HG03378 (cell line): ENCODE results near the gene FXYD5.
"Not testable (repeated sequence)": the region's sequence is repeated elsewhere in the genome, so short reads cannot be mapped to it uniquely, and the experiment has no call there.

Experiments
- ATAC-seq: cut with Tn5 transposase; IDR thresholded peaks from one replicate; pipeline ENCODE4 v1.9.1; 2021; ENCODE audit warnings: mild to moderate bottlenecking, moderate library complexity; ENCODE audit not compliant: unreplicated experiment

FXYD5 gene

DNA sequence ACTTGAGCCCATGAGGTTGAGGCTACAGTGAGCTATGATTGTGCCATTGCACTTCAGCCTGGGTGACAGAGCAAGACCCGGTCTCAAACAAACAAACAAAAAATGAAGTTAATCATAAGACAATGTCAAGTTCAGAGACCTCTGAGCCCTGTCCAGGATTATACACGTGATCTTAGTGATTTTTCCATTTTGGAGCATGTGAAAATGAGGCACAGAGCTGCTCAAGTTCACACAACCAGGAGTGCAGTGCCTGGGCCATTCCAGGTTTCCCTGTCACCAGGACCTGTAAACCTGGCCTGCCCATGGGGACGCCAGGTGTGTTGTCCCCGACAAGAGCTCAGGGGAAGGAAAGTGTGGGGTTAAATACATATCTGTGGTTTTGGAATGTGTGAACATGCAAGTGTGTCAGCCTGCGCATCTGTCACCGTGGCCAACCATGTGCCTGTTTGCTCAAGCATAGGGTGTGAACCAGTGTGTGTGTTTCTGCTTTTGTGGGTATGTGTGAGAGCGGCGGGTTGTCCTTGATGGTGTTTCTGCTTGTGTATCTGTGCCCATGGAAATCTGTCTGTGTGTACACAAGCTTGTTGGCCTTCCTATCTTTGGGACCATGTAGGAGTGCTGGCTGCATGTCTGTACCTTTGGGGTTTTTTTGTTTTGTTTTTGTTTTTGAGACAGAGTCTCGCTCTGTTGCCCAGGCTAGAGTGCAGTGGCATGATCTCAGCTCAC is 17.4 kb upstream of the FXYD5 start:
- ATAC-seq, result no peak

GRCh38 chr19:35138305-35138892 is 16.1 kb upstream of the FXYD5 start, which contains the start of gene FXYD1:
FXYD1 (plus strand) TSS chr19:35138824; CDS start chr19:35140080, 1,256 bp downstream.
- no peak for ATAC-seq

DNA sequence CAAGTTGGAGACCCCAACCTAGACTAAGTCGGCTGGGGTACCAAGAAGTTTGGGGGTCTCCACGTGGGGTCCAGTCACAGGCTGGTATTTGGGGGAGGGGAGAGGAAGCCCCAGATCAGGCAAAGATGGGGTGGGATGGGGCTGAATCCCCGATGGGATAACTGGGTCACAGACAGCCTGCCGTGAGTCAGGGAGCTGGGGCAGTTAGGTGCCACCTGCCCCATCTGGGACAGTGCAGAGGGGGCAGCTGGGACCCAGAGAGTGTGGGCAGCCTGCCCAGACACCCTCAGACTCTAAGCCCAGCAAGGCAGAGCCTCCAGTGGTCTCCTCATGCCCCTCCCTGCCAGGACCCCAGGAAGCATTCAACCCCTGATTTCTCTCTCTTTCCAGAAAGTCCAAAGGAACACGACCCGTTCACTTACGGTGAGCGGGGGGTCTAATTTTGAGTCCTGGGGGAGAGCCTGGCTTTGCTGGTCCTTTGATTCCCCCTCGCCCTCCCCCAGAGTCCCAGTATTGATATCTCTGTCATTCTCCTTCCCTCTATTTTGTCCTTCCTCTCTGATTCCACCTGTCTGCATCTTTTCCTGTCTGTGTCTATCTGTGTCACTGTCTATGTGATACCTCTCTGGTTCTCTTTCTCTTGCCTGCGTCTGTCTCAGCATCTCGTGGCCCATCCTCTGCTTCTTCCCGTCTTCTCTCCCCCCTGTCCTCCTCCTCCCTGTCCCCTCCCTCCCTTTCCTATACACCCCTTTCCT is 14.2 kb upstream of the FXYD5 start:
- ATAC-seq, result no peak

GRCh38 chr19:35140962-35141836 is 13.3 kb upstream of the FXYD5 start:
- no peak for ATAC-seq

- no peak for ATAC-seq
Observed at GRCh38 chr19:35141837-35142605, 12.5 kb upstream of the FXYD5 start.

DNA sequence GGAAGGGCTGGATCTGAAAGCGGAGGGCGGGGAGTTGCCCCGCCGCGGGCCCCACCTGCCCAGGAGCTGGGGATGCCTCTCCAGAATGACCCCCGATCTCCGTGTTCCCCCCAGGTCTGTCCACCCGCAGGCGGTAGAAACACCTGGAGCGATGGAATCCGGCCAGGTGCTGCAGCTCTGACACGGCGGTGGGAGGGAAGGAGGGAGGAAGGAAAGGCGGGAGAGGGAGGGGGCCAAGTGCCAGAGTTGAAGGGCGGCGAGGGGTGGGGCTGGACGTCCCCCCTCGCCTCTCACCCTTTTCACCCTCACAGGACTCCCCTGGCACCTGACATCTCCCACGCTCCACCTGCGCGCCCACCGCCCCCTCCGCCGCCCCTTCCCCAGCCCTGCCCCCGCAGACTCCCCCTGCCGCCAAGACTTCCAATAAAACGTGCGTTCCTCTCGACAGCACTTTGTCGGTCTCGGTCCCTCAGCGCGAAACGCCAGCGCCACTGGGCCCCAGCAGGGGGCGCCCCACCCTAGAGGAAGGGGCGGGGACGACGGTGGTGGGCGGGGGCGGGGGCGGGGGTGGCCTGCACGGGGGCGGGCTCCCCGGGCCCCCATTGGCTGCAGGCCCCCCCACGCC is 11.8 kb upstream of the FXYD5 start:
- no peak for ATAC-seq

GRCh38 chr19:35143231-35143715 is 11.3 kb upstream of the FXYD5 start, which contains the start of gene FXYD7:
FXYD7 (plus strand) TSS chr19:35143255; CDS start chr19:35143334, 79 bp downstream.
- ATAC-seq, result no peak

GRCh38 chr19:35143818-35144217 is 10.7 kb upstream of the FXYD5 start:
- no peak for ATAC-seq

GRCh38 chr19:35144259-35144599 is 10.3 kb upstream of the FXYD5 start:
- ATAC-seq, result no peak

DNA sequence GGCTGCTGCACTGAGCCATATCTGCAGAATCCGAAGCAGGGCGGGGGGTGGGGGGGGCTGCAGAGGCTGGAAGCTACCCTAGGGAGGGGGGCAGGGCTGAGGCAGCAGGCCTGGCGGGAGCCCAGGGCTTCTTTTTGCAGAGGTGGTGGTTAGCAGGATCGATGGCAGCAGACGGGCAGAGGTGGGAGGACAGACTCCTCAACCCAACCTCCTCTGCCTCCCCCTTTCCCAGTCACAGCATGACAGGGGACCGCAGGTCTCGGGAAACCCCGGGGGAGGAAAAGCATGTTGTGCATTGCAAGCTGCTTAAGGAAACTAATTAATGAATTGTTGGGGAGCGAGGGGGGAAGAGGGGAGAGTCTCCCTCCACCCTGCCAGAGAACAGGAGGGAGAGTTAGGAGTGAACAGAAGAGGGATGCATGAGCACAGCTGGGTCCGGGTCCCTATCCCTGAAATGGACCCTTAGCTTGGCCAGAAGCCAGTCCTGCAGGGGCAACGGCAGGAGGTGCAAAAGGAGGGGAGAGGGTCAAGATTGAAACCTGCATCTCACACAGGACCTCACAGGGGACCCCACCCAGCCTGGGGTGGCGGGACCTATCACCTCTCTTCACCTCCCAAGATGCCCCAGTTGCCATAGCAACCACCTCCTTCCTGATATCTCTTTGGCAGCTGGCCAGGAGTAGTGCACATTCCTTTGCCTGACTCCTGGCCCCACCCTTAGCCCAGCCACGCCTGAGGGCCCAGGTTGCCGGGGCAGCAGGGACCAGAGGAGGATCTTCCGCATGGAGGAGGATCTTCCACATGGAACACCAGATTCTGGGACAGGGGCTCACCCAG is 9.7 kb upstream of the FXYD5 start:
- ATAC-seq, result no peak

GRCh38 chr19:35146746-35147459 is 7.6 kb upstream of the FXYD5 start:
- ATAC-seq, result no peak

- no peak for ATAC-seq
Observed at GRCh38 chr19:35149463-35149862, 5.1 kb upstream of the FXYD5 start.

- no peak for ATAC-seq
Observed at GRCh38 chr19:35150445-35150844, 4.1 kb upstream of the FXYD5 start.

DNA sequence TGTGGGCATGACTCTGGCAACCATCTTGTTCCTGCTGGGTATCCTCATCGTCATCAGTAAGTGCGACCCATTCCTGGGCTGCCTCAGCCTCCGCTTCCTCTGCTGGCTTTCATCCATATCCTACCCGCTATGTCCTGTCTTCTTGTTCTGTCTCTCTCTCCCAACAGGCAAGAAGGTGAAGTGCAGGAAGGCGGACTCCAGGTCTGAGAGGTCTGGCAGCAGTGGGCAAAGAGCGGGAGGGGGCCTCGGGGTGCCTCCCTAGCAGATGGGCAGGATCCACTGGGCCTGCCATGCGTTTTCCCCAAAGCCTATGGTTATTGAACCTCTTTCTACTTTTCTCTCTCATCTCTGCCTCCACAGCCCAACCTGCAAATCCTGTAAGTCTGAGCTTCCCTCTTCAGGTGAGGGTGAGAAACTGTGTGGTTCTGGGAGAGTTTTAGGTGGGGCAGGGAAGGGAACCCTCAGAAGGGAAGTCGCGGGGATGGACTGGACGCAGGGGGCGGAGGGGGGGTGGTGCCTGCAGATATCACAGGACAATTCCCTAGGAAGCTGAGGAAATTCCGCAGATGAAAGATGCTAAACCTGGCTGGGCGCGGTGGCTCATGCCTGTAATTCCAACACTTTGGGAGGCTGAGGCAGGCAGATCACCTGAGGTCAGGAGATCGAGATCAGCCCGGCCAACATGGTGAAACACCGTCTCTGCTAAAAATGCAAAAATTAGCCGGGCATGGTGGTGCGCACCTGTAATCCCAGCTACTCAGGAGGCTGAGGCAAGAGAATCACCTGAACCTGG is 3.1 kb upstream of the FXYD5 start:
- ATAC-seq, result no peak

- not testable (repeated sequence) for ATAC-seq
Observed at GRCh38 chr19:35153129-35153522, 1.4 kb upstream of the FXYD5 start.

DNA sequence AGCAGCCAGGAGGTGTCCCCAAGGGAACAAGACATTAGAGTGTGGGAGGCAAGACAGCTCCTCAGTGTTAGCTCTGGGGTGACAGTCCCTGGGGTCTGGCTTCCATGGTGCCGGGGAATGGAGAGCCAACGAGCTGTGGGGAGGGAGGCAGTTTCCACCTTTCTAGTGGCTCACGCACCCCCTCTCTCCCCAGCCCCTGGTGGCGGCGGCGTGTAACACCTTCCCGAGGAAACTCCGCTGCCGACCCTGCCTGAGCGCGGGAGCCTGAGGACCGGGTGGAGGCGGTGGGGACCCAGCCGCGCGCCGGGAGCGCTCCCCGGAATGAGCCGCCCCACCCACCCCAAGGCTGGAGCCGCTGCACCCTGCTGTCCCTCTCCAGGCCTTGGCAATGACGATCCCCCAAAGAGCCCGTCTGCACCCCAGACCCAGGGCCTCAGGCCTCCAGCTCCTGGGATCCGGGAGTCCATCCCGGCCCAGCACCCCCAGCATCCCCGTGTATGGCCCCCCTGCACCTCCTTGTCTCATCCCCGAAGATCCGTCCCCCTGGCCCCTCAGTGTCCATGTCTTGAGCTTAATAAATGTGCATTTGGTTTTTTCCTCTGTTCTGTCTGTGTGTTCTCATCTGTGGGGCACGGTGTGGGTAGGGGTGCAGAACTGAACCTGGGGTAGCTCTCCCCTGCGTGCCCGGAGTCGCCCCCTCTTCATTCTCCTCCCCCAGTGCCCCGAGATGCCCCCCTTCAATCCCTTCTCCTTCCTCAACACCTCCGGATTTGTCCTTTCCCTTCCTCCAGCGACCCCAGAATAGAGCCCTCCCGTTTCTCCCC is 622 bp upstream of the FXYD5 start:
- ATAC-seq, result no peak
